Measurements from ENCODE around the gene PLEKHA7.

PLEKHA7 gene

GRCh38 chr11:16794047-16794818 lies 220.0 kb downstream of the PLEKHA7 start:
- no peak for TF ChIP-seq CTCF (conservative IDR thresholded peaks at IDR 0.05; ENCODE audit: low read depth, low read length)
- no peak overlapping the region for H3K27ac ChIP-seq
- no peaks in the 10 kb centered on the region for H3K27me3 ChIP-seq (ENCODE audit: insufficient read depth, low read depth)
- H4K20me1 ChIP-seq (ENCODE audit: insufficient read depth) = no peaks in the 10 kb centered on the region
- H3K4me1 ChIP-seq (ENCODE audit: low read depth, poor library complexity, severe bottlenecking) = no peaks in the 10 kb centered on the region
- no peak overlapping the region for H2AFZ ChIP-seq (ENCODE audit: low read depth)
- H3K4me3 ChIP-seq (IDR thresholded peaks at IDR 0.05; ENCODE audit: insufficient read depth, low read depth, low read length) = no peak overlapping the region
- H3K36me3 ChIP-seq (ENCODE audit: insufficient read depth) = no peaks in the 10 kb centered on the region
- H3K79me2 ChIP-seq (ENCODE audit: insufficient read depth, low read depth) = no peaks in the 10 kb centered on the region
- H3K4me2 ChIP-seq = no peak overlapping the region
- no peak overlapping the region for H3K9ac ChIP-seq

- Histone ChIP-seq H3K4me1 (ENCODE audit: low read depth, poor library complexity, severe bottlenecking) (no peaks in the 10 kb centered on the region), H3K27ac (no peak overlapping the region)
These were observed 220.7 kb downstream of the PLEKHA7 start for GRCh38 chr11:16793511-16793910.

GRCh38 chr11:16793009-16793408 lies 221.2 kb downstream of the PLEKHA7 start:
- no peak overlapping the region for H3K9ac ChIP-seq
- no peaks in the 10 kb centered on the region for H3K4me1 ChIP-seq (ENCODE audit: low read depth, poor library complexity, severe bottlenecking)
- H3K79me2 ChIP-seq (ENCODE audit: insufficient read depth, low read depth) = no peaks in the 10 kb centered on the region

More at GRCh38 chr11:16793511-16793910, 220.7 kb downstream of the PLEKHA7 start:
- H3K36me3 ChIP-seq (ENCODE audit: insufficient read depth) = no peaks in the 10 kb centered on the region
- H3K9ac ChIP-seq = no peak overlapping the region
- H3K79me2 ChIP-seq (ENCODE audit: insufficient read depth, low read depth) = no peaks in the 10 kb centered on the region
- H4K20me1 ChIP-seq (ENCODE audit: insufficient read depth) = no peaks in the 10 kb centered on the region
- TF ChIP-seq CTCF (conservative IDR thresholded peaks at IDR 0.05; ENCODE audit: low read depth, low read length) = no peak
- H3K4me3 ChIP-seq (IDR thresholded peaks at IDR 0.05; ENCODE audit: insufficient read depth, low read depth, low read length) = no peak overlapping the region
- H2AFZ ChIP-seq (ENCODE audit: low read depth) = no peak overlapping the region
- H3K4me2 ChIP-seq = no peak overlapping the region
- H3K27me3 ChIP-seq (ENCODE audit: insufficient read depth, low read depth) = no peaks in the 10 kb centered on the region

GRCh38 chr11:16792426-16792825 lies 221.8 kb downstream of the PLEKHA7 start:
- Histone ChIP-seq H2AFZ (ENCODE audit: low read depth) (no peak overlapping the region), H3K36me3 (ENCODE audit: insufficient read depth) (no peaks in the 10 kb centered on the region), H4K20me1 (ENCODE audit: insufficient read depth) (no peaks in the 10 kb centered on the region), H3K27ac (no peak overlapping the region), H3K27me3 (ENCODE audit: insufficient read depth, low read depth) (no peaks in the 10 kb centered on the region), H3K4me3 (IDR thresholded peaks at IDR 0.05; ENCODE audit: insufficient read depth, low read depth, low read length) (no peak overlapping the region), H3K4me2 (no peak overlapping the region), H3K79me2 (ENCODE audit: insufficient read depth, low read depth) (no peaks in the 10 kb centered on the region), H3K9ac (no peak overlapping the region), H3K4me1 (ENCODE audit: low read depth, poor library complexity, severe bottlenecking) (no peaks in the 10 kb centered on the region)
- TF ChIP-seq CTCF (conservative IDR thresholded peaks at IDR 0.05; ENCODE audit: low read depth, low read length) = no peak

More at GRCh38 chr11:16793009-16793408, 221.2 kb downstream of the PLEKHA7 start:
- no peak for TF ChIP-seq CTCF (conservative IDR thresholded peaks at IDR 0.05; ENCODE audit: low read depth, low read length)
- Histone ChIP-seq H3K27me3 (ENCODE audit: insufficient read depth, low read depth) (no peaks in the 10 kb centered on the region), H4K20me1 (ENCODE audit: insufficient read depth) (no peaks in the 10 kb centered on the region), H2AFZ (ENCODE audit: low read depth) (no peak overlapping the region), H3K27ac (no peak overlapping the region), H3K36me3 (ENCODE audit: insufficient read depth) (no peaks in the 10 kb centered on the region), H3K4me3 (IDR thresholded peaks at IDR 0.05; ENCODE audit: insufficient read depth, low read depth, low read length) (no peak overlapping the region), H3K4me2 (no peak overlapping the region)
